ENCODE data around the gene CCDC188.

DNA sequence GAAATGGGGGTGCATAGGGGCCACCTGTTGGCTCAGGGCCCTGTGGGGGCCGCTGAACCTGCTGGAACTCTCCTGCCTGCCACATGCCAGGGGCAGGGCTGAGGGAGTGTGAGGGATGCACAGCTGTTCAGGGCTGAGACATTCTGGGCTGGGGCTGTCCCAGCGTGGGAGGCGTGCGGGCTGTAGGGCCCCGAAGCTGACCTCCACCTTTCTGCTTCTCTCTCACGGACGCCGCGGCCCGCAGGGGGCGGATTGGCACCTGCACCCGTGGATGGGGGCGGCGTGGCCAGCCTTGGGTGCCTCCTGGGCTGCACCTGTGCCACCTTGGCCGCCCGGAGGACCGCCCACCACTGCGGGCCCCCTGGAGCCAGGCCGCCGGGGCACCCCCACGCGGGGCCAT lies 4.1 kb downstream of the CCDC188 start:
- no peak for TF ChIP-seq CTCF (IDR thresholded peaks at IDR 0.05; ENCODE audit: low read depth, low read length, poor library complexity, severe bottlenecking)
- TF ChIP-seq EZH2phosphoT487 (IDR thresholded peaks at IDR 0.05; ENCODE audit: borderline replicate concordance, low read length) = no peak

Data from DOHH2 (cell line).